IPS-20b (cell line): ENCODE results near the gene RBM34.
A peak's percentile ranks its signal among the peaks of the same experiment; 100 is the strongest.
"Not testable (repeated sequence)": the region's sequence is repeated elsewhere in the genome, so short reads cannot be mapped to it uniquely, and the experiment has no call there.

Experiments used
- H3K27ac ChIP-seq: one replicate; pipeline ENCODE4 v1.5.1; 2013; ENCODE audit warnings: low read length
- H3K27me3 ChIP-seq: 2 replicates; pipeline ENCODE4 v1.6.1; 2013; ENCODE audit warnings: mild to moderate bottlenecking, low read length, inconsistent platforms; ENCODE audit not compliant: insufficient read depth
- H3K36me3 ChIP-seq: 2 replicates; pipeline ENCODE4 v1.6.1; 2013; ENCODE audit warnings: low read depth, mild to moderate bottlenecking, inconsistent platforms, low read length, moderate library complexity; ENCODE audit not compliant: insufficient read depth
- H3K4me1 ChIP-seq: 2 replicates; pipeline ENCODE4 v1.6.1; 2013; ENCODE audit warnings: mild to moderate bottlenecking, control low read depth, inconsistent platforms, low read length, moderate library complexity; ENCODE audit not compliant: insufficient read depth
- H3K4me3 ChIP-seq: 2 replicates; pipeline ENCODE4 v1.5.1; 2013; ENCODE audit warnings: mild to moderate bottlenecking, low read length, inconsistent platforms
- H3K9ac ChIP-seq: 2 replicates; pipeline ENCODE4 v1.6.1; 2013; ENCODE audit warnings: low read depth, mild to moderate bottlenecking, inconsistent platforms, low read length, moderate library complexity
- H3K9me3 ChIP-seq: 2 replicates; pipeline ENCODE4 v1.6.1; 2013; ENCODE audit warnings: mild to moderate bottlenecking, low read depth, low read length, inconsistent platforms; ENCODE audit not compliant: insufficient read depth

RBM34 gene

GRCh38 chr1:235098547-235098946 is 62.5 kb downstream of the RBM34 start:
- Histone ChIP-seq H3K4me3 (no peak overlapping the region), H3K4me1 (no peaks in the 10 kb centered on the region), H3K27me3 (no peaks in the 10 kb centered on the region; the same call in 1 of the 2 replicates), H3K27ac (no peak overlapping the region), H3K9ac (no peak overlapping the region), H3K36me3 (no peaks in the 10 kb centered on the region), H3K9me3 (no peaks in the 10 kb centered on the region)

- not testable (repeated sequence) for H3K4me3 ChIP-seq, H3K4me1 ChIP-seq, H3K36me3 ChIP-seq, H3K27me3 ChIP-seq, H3K27ac ChIP-seq, H3K9me3 ChIP-seq, H3K9ac ChIP-seq
These were observed 63.5 kb downstream of the RBM34 start for GRCh38 chr1:235097501-235097900.

- no peak overlapping the region for H3K27ac ChIP-seq
- H3K9me3 ChIP-seq, result no peaks in the 10 kb centered on the region
- H3K4me1 ChIP-seq, result peaks cover 5% of the 10 kb centered on the region
- no peak overlapping the region for H3K4me3 ChIP-seq
- H3K36me3 ChIP-seq, result no peaks in the 10 kb centered on the region
- no peak overlapping the region for H3K9ac ChIP-seq
- no peaks in the 10 kb centered on the region for H3K27me3 ChIP-seq
These were observed 65.0 kb downstream of the RBM34 start for GRCh38 chr1:235095938-235096562.

- H3K27me3 ChIP-seq, result no peaks in the 10 kb centered on the region
- no peaks in the 10 kb centered on the region for H3K36me3 ChIP-seq
- H3K9me3 ChIP-seq, result no peaks in the 10 kb centered on the region
- H3K4me3 ChIP-seq, result peak overlapping the region; percentile 48
- peaks cover 11% of the 10 kb centered on the region for H3K4me1 ChIP-seq
- H3K27ac ChIP-seq, result no peak overlapping the region
- H3K9ac ChIP-seq, result 0 out of 2 replicates have a peak overlapping the region, but pooled peaks have one; percentile 37
These were observed 67.1 kb downstream of the RBM34 start for GRCh38 chr1:235093696-235094592.

GRCh38 chr1:235093013-235093695 is 67.9 kb downstream of the RBM34 start:
- no peaks in the 10 kb centered on the region for H3K36me3 ChIP-seq
- H3K4me1 ChIP-seq, result peaks cover 11% of the 10 kb centered on the region
- 0 out of 2 replicates have a peak overlapping the region, but pooled peaks have one; percentile 37 for H3K9ac ChIP-seq
- no peaks in the 10 kb centered on the region for H3K27me3 ChIP-seq
- H3K9me3 ChIP-seq, result no peaks in the 10 kb centered on the region
- H3K4me3 ChIP-seq, result peak overlapping the region; percentile 48
- H3K27ac ChIP-seq, result no peak overlapping the region

GRCh38 chr1:235092415-235092814 is 68.6 kb downstream of the RBM34 start:
- not testable (repeated sequence) for H3K9me3 ChIP-seq, H3K36me3 ChIP-seq, H3K9ac ChIP-seq, H3K27me3 ChIP-seq, H3K4me3 ChIP-seq, H3K27ac ChIP-seq
- H3K4me1 ChIP-seq, result peaks cover 11% of the 10 kb centered on the region

GRCh38 chr1:235092045-235092406 is 69.0 kb downstream of the RBM34 start:
- not testable (repeated sequence) for H3K27me3 ChIP-seq, H3K36me3 ChIP-seq, H3K4me3 ChIP-seq, H3K9me3 ChIP-seq, H3K9ac ChIP-seq, H3K27ac ChIP-seq
- H3K4me1 ChIP-seq, result peaks cover 11% of the 10 kb centered on the region

GRCh38 chr1:235091319-235092044 is 69.6 kb downstream of the RBM34 start:
- H3K36me3 ChIP-seq, H3K27ac ChIP-seq, H3K27me3 ChIP-seq, H3K9me3 ChIP-seq, H3K4me3 ChIP-seq: not testable (repeated sequence)
- Histone ChIP-seq H3K9ac (peak overlapping the region; percentile 49; the same call in 1 of the 2 replicates), H3K4me1 (peaks cover 11% of the 10 kb centered on the region)

GRCh38 chr1:235090406-235091069 is 70.5 kb downstream of the RBM34 start:
- Histone ChIP-seq H3K27ac (no peak overlapping the region), H3K4me1 (peaks cover 11% of the 10 kb centered on the region), H3K4me3 (peak overlapping the region; percentile 30; the same call in 1 of the 2 replicates), H3K27me3 (no peaks in the 10 kb centered on the region), H3K36me3 (no peaks in the 10 kb centered on the region), H3K9ac (peak overlapping the region; percentile 49), H3K9me3 (no peaks in the 10 kb centered on the region)

- H3K36me3 ChIP-seq, result no peaks in the 10 kb centered on the region
- H3K9me3 ChIP-seq, result no peaks in the 10 kb centered on the region
- H3K4me1 ChIP-seq, result peaks cover 13% of the 10 kb centered on the region
- H3K4me3 ChIP-seq, result no peak overlapping the region
- H3K27me3 ChIP-seq, result no peaks in the 10 kb centered on the region
- no peak overlapping the region for H3K27ac ChIP-seq
- H3K9ac ChIP-seq, result no peak overlapping the region
These were observed 72.1 kb downstream of the RBM34 start for GRCh38 chr1:235088907-235089306.

- Histone ChIP-seq H3K4me1 (peaks cover 15% of the 10 kb centered on the region), H3K9ac (no peak overlapping the region), H3K9me3 (no peaks in the 10 kb centered on the region), H3K27ac (no peak overlapping the region), H3K4me3 (no peak overlapping the region), H3K36me3 (no peaks in the 10 kb centered on the region), H3K27me3 (no peaks in the 10 kb centered on the region)
These were observed 72.6 kb downstream of the RBM34 start for GRCh38 chr1:235088430-235088829.
